ENCODE results near the gene SRSF9. TPM values are rescaled to one million over a fixed set of nuclear protein-coding genes. Genes with fewer than 3 reads are reported as not detected.
A peak's percentile ranks its signal among the peaks of the same experiment; 100 is the strongest.

Gene SRSF9
- total and polyA plus RNA-seq, 2 of the 13 experiments (the other 11 are each of a cell fraction or from before 2014, with no cell fraction given) = 125 to 144 TPM

DNA sequence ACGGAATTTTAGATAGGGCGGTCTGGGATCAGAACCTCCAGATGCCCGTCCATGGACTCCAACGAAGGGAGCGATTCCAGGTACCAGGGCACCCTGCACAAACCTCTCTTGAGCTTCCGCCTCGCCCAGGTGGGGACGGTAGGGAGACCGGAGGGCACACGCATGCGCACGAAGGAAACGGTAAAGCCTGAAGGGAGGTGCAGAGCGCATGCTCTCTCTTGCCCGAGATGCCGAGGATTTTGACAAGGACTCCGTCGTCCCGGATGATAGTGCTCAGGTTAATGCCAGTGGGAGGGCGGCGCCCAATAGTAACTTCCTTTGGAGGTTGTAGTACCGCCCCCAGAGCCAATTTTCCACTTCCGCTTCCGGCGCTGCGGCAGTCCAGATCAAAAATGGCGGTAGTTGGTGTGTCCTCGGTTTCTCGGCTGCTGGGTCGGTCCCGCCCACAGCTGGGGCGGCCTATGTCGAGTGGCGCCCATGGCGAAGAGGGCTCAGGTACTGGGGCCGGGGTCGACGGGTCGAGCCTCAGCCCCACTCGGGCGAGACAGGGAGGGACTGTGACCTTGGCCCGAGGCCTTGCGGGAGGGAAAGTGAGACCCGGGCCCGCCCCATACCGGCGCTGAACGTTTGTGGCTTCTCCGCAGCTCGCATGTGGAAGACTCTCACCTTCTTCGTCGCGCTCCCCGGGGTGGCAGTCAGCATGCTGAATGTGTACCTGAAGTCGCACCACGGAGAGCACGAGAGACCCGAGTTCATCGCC is 31.6 kb downstream of the SRSF9 start, which contains the start of gene COX6A1 (continued):
- no peak for TF ChIP-seq AHDC1 (CRISPR knock-in tag; IDR thresholded peaks at IDR 0.05; ENCODE audit: borderline replicate concordance)
- no peak for TF ChIP-seq GTF3A (CRISPR knock-in tag; conservative IDR thresholded peaks at IDR 0.05)
- no peak for TF ChIP-seq ZNF816 (CRISPR knock-in tag; IDR thresholded peaks at IDR 0.05; ENCODE audit: borderline replicate concordance)
- TF ChIP-seq MXD1 (CRISPR knock-in tag; IDR thresholded peaks at IDR 0.05) = peak; percentile 66; the same call in 1 of the 2 replicates
- no peak for TF ChIP-seq ZNF510 (CRISPR knock-in tag; IDR thresholded peaks at IDR 0.05; ENCODE audit: low read depth)
- TF ChIP-seq POLR2A (IDR thresholded peaks at IDR 0.05; ENCODE audit: insufficient read depth in 1 of 2, low read depth in 2 of 2, low read length in 2 of 2) = peak; percentile 71 to 85
- TF ChIP-seq FOXJ3 (CRISPR knock-in tag; IDR thresholded peaks at IDR 0.05; ENCODE audit: borderline replicate concordance) = peak; percentile 40; the same call in 1 of the 2 replicates
- TF ChIP-seq ZIK1 (CRISPR knock-in tag; IDR thresholded peaks at IDR 0.05; ENCODE audit: borderline replicate concordance, low read depth) = no peak
- no peak for TF ChIP-seq SMAD9 (CRISPR knock-in tag; IDR thresholded peaks at IDR 0.05)
- no peak for TF ChIP-seq BRF2 (CRISPR knock-in tag; IDR thresholded peaks at IDR 0.05)
- TF ChIP-seq EEA1 (CRISPR knock-in tag; IDR thresholded peaks at IDR 0.05; ENCODE audit: borderline replicate concordance) = no peak
- no peak for TF ChIP-seq MAFG (CRISPR knock-in tag; IDR thresholded peaks at IDR 0.05)
- TF ChIP-seq MED13 (CRISPR knock-in tag; IDR thresholded peaks at IDR 0.05) = no peak; the same call in 1 of the 2 replicates
- TF ChIP-seq CREM (IDR thresholded peaks at IDR 0.05) = peak; percentile 47; the same call in 1 of the 2 replicates
- TF ChIP-seq CREM (CRISPR knock-in tag; IDR thresholded peaks at IDR 0.05) = no peak
- TF ChIP-seq STAG1 (CRISPR knock-in tag; IDR thresholded peaks at IDR 0.05) = no peak
- TF ChIP-seq ZNF891 (CRISPR knock-in tag; IDR thresholded peaks at IDR 0.05) = peak; percentile 89
- TF ChIP-seq KDM6A (CRISPR knock-in tag; IDR thresholded peaks at IDR 0.05; ENCODE audit: low read depth) = no peak
- no peak for TF ChIP-seq ZBTB46 (CRISPR knock-in tag; IDR thresholded peaks at IDR 0.05; ENCODE audit: borderline replicate concordance)

Measured in HepG2 (cell line).